ENCODE data around the gene LEPR. TPM values are rescaled to one million over a fixed set of nuclear protein-coding genes. Genes with fewer than 3 reads are reported as not detected.
A peak's percentile ranks its signal among the peaks of the same experiment; 100 is the strongest.

LEPR gene
- total RNA-seq, 1 donor from 2014 or later: 8.9 TPM

GRCh38 chr1:65424573-65424889 is 4.1 kb downstream of the LEPR start:
- Histone ChIP-seq H4K20me1 (ENCODE audit: insufficient read depth, low read length) (no peaks in the 10 kb centered on the region), H3K4me3 (ENCODE audit: insufficient read depth, low read depth, low read length) (peak overlapping the region; percentile 19), H2AFZ (ENCODE audit: low read depth, low read length) (no peak overlapping the region), H3K4me2 (ENCODE audit: low read length) (peak overlapping the region; percentile 51), H3K27ac (ENCODE audit: low read depth, low read length) (peak overlapping the region; percentile 99), H3K9ac (ENCODE audit: low read length) (peak overlapping the region; percentile 59), H3K79me2 (ENCODE audit: insufficient read depth, low read length) (peaks cover 52% of the 10 kb centered on the region), H3K9me3 (ENCODE audit: insufficient read depth, low read depth, low read length) (no peaks in the 10 kb centered on the region), H3K4me1 (ENCODE audit: insufficient read depth, low read length) (peaks cover 58% of the 10 kb centered on the region), H3K27me3 (ENCODE audit: insufficient read depth, low read length) (no peaks in the 10 kb centered on the region), H3K36me3 (ENCODE audit: insufficient read depth, low read length) (peaks cover 18% of the 10 kb centered on the region)
- Mint-ChIP-seq H3K27me3 (ENCODE audit: low read depth, unreplicated experiment) (no peaks in the 10 kb centered on the region), H3K9me3 (ENCODE audit: unreplicated experiment) (no peaks in the 10 kb centered on the region), H3K4me3 (ENCODE audit: unreplicated experiment) (no peak overlapping the region), H3K27ac (ENCODE audit: unreplicated experiment) (peak overlapping the region; percentile 98), H3K36me3 (ENCODE audit: low read depth, unreplicated experiment) (peaks cover 10% of the 10 kb centered on the region), H3K4me1 (ENCODE audit: low read depth, unreplicated experiment) (peaks cover 37% of the 10 kb centered on the region)
- DNase-seq (ENCODE audit: low read depth) (no peak), FAIRE-seq (no peak)
- TF ChIP-seq EZH2 (IDR thresholded peaks at IDR 0.05; ENCODE audit: insufficient read depth, low read length) (no peak), CTCF (IDR thresholded peaks at IDR 0.05; ENCODE audit: insufficient read depth, low read depth, low read length) (no peak)

GRCh38 chr1:65425006-65425405 is 4.5 kb downstream of the LEPR start:
- Histone ChIP-seq H3K27me3 (ENCODE audit: insufficient read depth, low read length) (no peaks in the 10 kb centered on the region), H2AFZ (ENCODE audit: low read depth, low read length) (no peak overlapping the region), H3K4me1 (ENCODE audit: insufficient read depth, low read length) (peaks cover 58% of the 10 kb centered on the region), H3K4me2 (ENCODE audit: low read length) (peak overlapping the region; percentile 72), H3K9ac (ENCODE audit: low read length) (peak overlapping the region; percentile 59), H4K20me1 (ENCODE audit: insufficient read depth, low read length) (no peaks in the 10 kb centered on the region), H3K27ac (ENCODE audit: low read depth, low read length) (peak overlapping the region; percentile 99), H3K36me3 (ENCODE audit: insufficient read depth, low read length) (peaks cover 18% of the 10 kb centered on the region), H3K9me3 (ENCODE audit: insufficient read depth, low read depth, low read length) (no peaks in the 10 kb centered on the region), H3K4me3 (ENCODE audit: insufficient read depth, low read depth, low read length) (no peak overlapping the region), H3K79me2 (ENCODE audit: insufficient read depth, low read length) (peaks cover 52% of the 10 kb centered on the region)
- no peak for DNase-seq (ENCODE audit: low read depth)
- H3K27me3 Mint-ChIP-seq (ENCODE audit: low read depth, unreplicated experiment): no peaks in the 10 kb centered on the region
- peaks cover 39% of the 10 kb centered on the region for H3K4me1 Mint-ChIP-seq (ENCODE audit: low read depth, unreplicated experiment)
- peak overlapping the region; percentile 98 for H3K27ac Mint-ChIP-seq (ENCODE audit: unreplicated experiment)
- no peak overlapping the region for H3K4me3 Mint-ChIP-seq (ENCODE audit: unreplicated experiment)
- TF ChIP-seq CTCF (IDR thresholded peaks at IDR 0.05; ENCODE audit: insufficient read depth, low read depth, low read length) (no peak), EZH2 (IDR thresholded peaks at IDR 0.05; ENCODE audit: insufficient read depth, low read length) (no peak)
- no peak for FAIRE-seq
- H3K36me3 Mint-ChIP-seq (ENCODE audit: low read depth, unreplicated experiment): peaks cover 11% of the 10 kb centered on the region
- H3K9me3 Mint-ChIP-seq (ENCODE audit: unreplicated experiment): no peaks in the 10 kb centered on the region

- Histone ChIP-seq H3K9ac (ENCODE audit: low read length) (peak overlapping the region; percentile 68), H2AFZ (ENCODE audit: low read depth, low read length) (no peak overlapping the region), H4K20me1 (ENCODE audit: insufficient read depth, low read length) (no peaks in the 10 kb centered on the region), H3K27ac (ENCODE audit: low read depth, low read length) (peak overlapping the region; percentile 99), H3K79me2 (ENCODE audit: insufficient read depth, low read length) (peaks cover 52% of the 10 kb centered on the region), H3K4me1 (ENCODE audit: insufficient read depth, low read length) (peaks cover 64% of the 10 kb centered on the region), H3K4me2 (ENCODE audit: low read length) (peak overlapping the region; percentile 72), H3K9me3 (ENCODE audit: insufficient read depth, low read depth, low read length) (no peaks in the 10 kb centered on the region), H3K36me3 (ENCODE audit: insufficient read depth, low read length) (peaks cover 18% of the 10 kb centered on the region), H3K27me3 (ENCODE audit: insufficient read depth, low read length) (no peaks in the 10 kb centered on the region), H3K4me3 (ENCODE audit: insufficient read depth, low read depth, low read length) (no peak overlapping the region)
- H3K4me1 Mint-ChIP-seq (ENCODE audit: low read depth, unreplicated experiment): peaks cover 42% of the 10 kb centered on the region
- H3K4me3 Mint-ChIP-seq (ENCODE audit: unreplicated experiment): peak overlapping the region; percentile 14
- H3K36me3 Mint-ChIP-seq (ENCODE audit: low read depth, unreplicated experiment): peaks cover 11% of the 10 kb centered on the region
- TF ChIP-seq CTCF (IDR thresholded peaks at IDR 0.05; ENCODE audit: insufficient read depth, low read depth, low read length) (no peak), EZH2 (IDR thresholded peaks at IDR 0.05; ENCODE audit: insufficient read depth, low read length) (no peak)
- no peak for FAIRE-seq
- H3K27me3 Mint-ChIP-seq (ENCODE audit: low read depth, unreplicated experiment): no peaks in the 10 kb centered on the region
- DNase-seq (ENCODE audit: low read depth): peak; percentile 82
- peak overlapping the region; percentile 98 for H3K27ac Mint-ChIP-seq (ENCODE audit: unreplicated experiment)
- no peaks in the 10 kb centered on the region for H3K9me3 Mint-ChIP-seq (ENCODE audit: unreplicated experiment)
Observed at GRCh38 chr1:65425697-65426096, 5.2 kb downstream of the LEPR start.

Data from astrocyte (in vitro differentiated cells and primary cell).